ENCODE results near the gene SH3RF2. TPM values are rescaled to one million over a fixed set of nuclear protein-coding genes. Genes with fewer than 3 reads are reported as not detected.

Gene SH3RF2
- total and polyA plus RNA-seq, 10 of the 15 experiments (the other 5 are each of a cell fraction or from before 2014, with no cell fraction given) = 0.15 TPM; not detected in 9

GRCh38 chr5:146050086-146050485 is 113.7 kb downstream of the SH3RF2 start:
- H3K4me2 ChIP-seq (ENCODE audit: control insufficient read depth, insufficient read depth) = no peak overlapping the region
- no peaks in the 10 kb centered on the region for H3K36me3 ChIP-seq (ENCODE audit: control insufficient read depth in 2 of 2, insufficient read depth in 2 of 2, low read length in 1 of 2)
- in situ Hi-C loops (cut with MboI) = no loop called here
- CTCF ChIA-PET = no interaction called here
- no peaks in the 10 kb centered on the region for H3K79me2 ChIP-seq (ENCODE audit: control insufficient read depth, insufficient read depth, low read length)
- H2AFZ ChIP-seq (ENCODE audit: control insufficient read depth, low read depth, low read length) = no peak overlapping the region
- BruUV-seq (replicated peaks) = no TSS peak
- H3K9ac ChIP-seq (ENCODE audit: control insufficient read depth, insufficient read depth, low read length) = no peak overlapping the region
- DNase-seq (ENCODE audit: low read depth, low spot score) (no peak), FAIRE-seq (no peak), ATAC-seq (no peak)
- TF ChIP-seq EP300 (IDR thresholded peaks at IDR 0.05; ENCODE audit: borderline replicate concordance in 1 of 2, control insufficient read depth in 1 of 2, low read depth in 2 of 2, low read length in 2 of 2) = no peak
- TF ChIP-seq MXI1 (IDR thresholded peaks at IDR 0.05; ENCODE audit: low read depth, low read length) = no peak
- TF ChIP-seq IKZF1 (conservative IDR thresholded peaks at IDR 0.05) = no peak
- TF ChIP-seq CBX5 (IDR thresholded peaks at IDR 0.05; ENCODE audit: low read depth) = no peak
- SMC1A ChIA-PET (ENCODE audit: uncharacterized antibody, unreplicated experiment) = no interaction called here
- intact Hi-C loops (cut with micrococcal nuclease; ENCODE audit: unreplicated experiment) = loop anchor here (10.0 kb wide), 1 partner anchor 1845 kb away; no protein-coding TSS in a partner anchor
- H4K20me1 ChIP-seq (ENCODE audit: control insufficient read depth, insufficient read depth) = no peaks in the 10 kb centered on the region
- RAD21 ChIA-PET (ENCODE audit: unreplicated experiment) = interaction anchor here (1.0 kb wide), 1 partner anchor 358 kb away, joined by 3 read pairs; no protein-coding TSS in a partner anchor
- H3K27me3 ChIP-seq (replicated peaks in 1 of 2; ENCODE audit: control insufficient read depth in 2 of 2, insufficient read depth in 2 of 2, low read length in 1 of 2) = no peaks in the 10 kb centered on the region; a peak in 2 of 4 replicates
- POLR2A ChIA-PET = no interaction called here
- H3K27ac ChIP-seq (ENCODE audit: control insufficient read depth, insufficient read depth) = no peak overlapping the region
- WGBS (ENCODE audit: insufficient coverage, insufficient replicate concordance, low lambda C conversion rate, missing lambda C conversion rate) = 26% methylated on average over 5 of the region's 5 CpGs
- H3K4me3 ChIP-seq = no peak overlapping the region
- H3K9me3 ChIP-seq (replicated peaks; ENCODE audit: control insufficient read depth, insufficient read depth, low read length) = no peaks in the 10 kb centered on the region
- H3K4me1 ChIP-seq (ENCODE audit: control insufficient read depth, insufficient read depth, low read length) = no peaks in the 10 kb centered on the region

- ATAC-seq (no peak), FAIRE-seq (no peak), DNase-seq (ENCODE audit: low read depth, low spot score) (no peak)
- Histone ChIP-seq H3K9me3 (replicated peaks; ENCODE audit: control insufficient read depth, insufficient read depth, low read length) (no peaks in the 10 kb centered on the region), H3K27me3 (replicated peaks in 1 of 2; ENCODE audit: control insufficient read depth in 2 of 2, insufficient read depth in 2 of 2, low read length in 1 of 2) (no peaks in the 10 kb centered on the region; a peak in 2 of 4 replicates), H4K20me1 (ENCODE audit: control insufficient read depth, insufficient read depth) (no peaks in the 10 kb centered on the region), H3K27ac (ENCODE audit: control insufficient read depth, insufficient read depth) (no peak overlapping the region), H3K4me2 (ENCODE audit: control insufficient read depth, insufficient read depth) (no peak overlapping the region), H3K4me1 (ENCODE audit: control insufficient read depth, insufficient read depth, low read length) (no peaks in the 10 kb centered on the region), H2AFZ (ENCODE audit: control insufficient read depth, low read depth, low read length) (no peak overlapping the region), H3K9ac (ENCODE audit: control insufficient read depth, insufficient read depth, low read length) (no peak overlapping the region), H3K79me2 (ENCODE audit: control insufficient read depth, insufficient read depth, low read length) (no peaks in the 10 kb centered on the region), H3K36me3 (ENCODE audit: control insufficient read depth in 2 of 2, insufficient read depth in 2 of 2, low read length in 1 of 2) (no peaks in the 10 kb centered on the region), H3K4me3 (no peak overlapping the region)
- ChIA-PET SMC1A (ENCODE audit: uncharacterized antibody, unreplicated experiment) (interaction anchor here (1.4 kb wide), 1 partner anchor 79 kb away, joined by 3 read pairs; no protein-coding TSS in a partner anchor), POLR2A (no interaction called here), RAD21 (ENCODE audit: unreplicated experiment) (no interaction called here), CTCF (interaction anchor here (0.6 to 0.7 kb wide), 2 partner anchors 78 to 105 kb away, joined by 3 read pairs; no protein-coding TSS in a partner anchor)
- in situ Hi-C loops (cut with MboI) (no loop called here), intact Hi-C loops (cut with micrococcal nuclease; ENCODE audit: unreplicated experiment) (loop anchor here (10.0 kb wide), 1 partner anchor 1847 kb away; no protein-coding TSS in a partner anchor)
- WGBS (ENCODE audit: insufficient coverage, insufficient replicate concordance, low lambda C conversion rate, missing lambda C conversion rate) = 8% methylated on average over 3 of the region's 3 CpGs
- TF ChIP-seq ZNF217 (IDR thresholded peaks at IDR 0.05) = no peak
- no peak for TF ChIP-seq POU2F2 (IDR thresholded peaks at IDR 0.05; ENCODE audit: borderline replicate concordance, low read depth, low read length)
- no TSS peak for BruUV-seq (replicated peaks)
These were observed 115.3 kb downstream of the SH3RF2 start for GRCh38 chr5:146051678-146052077.

Measured in GM12878 (cell line).